Stomach smooth muscle (tissue), 2 donors: ENCODE data around the gene STRA8.

Experiments
- H3K27ac ChIP-seq: one replicate; pipeline ENCODE4 v1.7.0; 2013; ENCODE audit warnings: mild to moderate bottlenecking, low read length, inconsistent platforms
- H3K27me3 ChIP-seq, 2 donors: one replicate each; pipeline ENCODE4 v1.7.0; 2013; ENCODE audit warnings: low read length in 2 of 2; ENCODE audit not compliant: insufficient read depth in 2 of 2, control insufficient read depth in 1 of 2
- H3K36me3 ChIP-seq, 2 donors: one replicate each; pipeline ENCODE4 v1.7.0; 2013; ENCODE audit warnings: low read length in 2 of 2; ENCODE audit not compliant: control insufficient read depth in 2 of 2, insufficient read depth in 2 of 2
- H3K4me1 ChIP-seq: one replicate; pipeline ENCODE4 v1.7.0; 2013; ENCODE audit warnings: low read length; ENCODE audit not compliant: control insufficient read depth, insufficient read depth
- H3K4me3 ChIP-seq, 2 donors: one replicate each; pipeline ENCODE4 v1.7.0; 2013; ENCODE audit warnings: low read length in 2 of 2
- H3K9ac ChIP-seq, 2 donors: one replicate each; pipeline ENCODE4 v1.7.0; 2013; ENCODE audit warnings: low read length in 2 of 2, mild to moderate bottlenecking in 1 of 2
- H3K9me3 ChIP-seq, 2 donors: one replicate each; pipeline ENCODE4 v1.7.0; 2013; ENCODE audit warnings: low read length in 2 of 2; ENCODE audit not compliant: control insufficient read depth in 2 of 2
- donor health status: healthy.
- donor health status: Pancreatic carcinoma.

The STRA8 gene

GRCh38 chr7:135270577-135271254 is 37.1 kb downstream of the STRA8 start:
- Histone ChIP-seq H3K4me1 (no peaks in the 10 kb centered on the region), H3K9ac (no peak overlapping the region), H3K27me3 (no peaks in the 10 kb centered on the region), H3K27ac (no peak overlapping the region), H3K36me3 (no peaks in the 10 kb centered on the region), H3K9me3 (peaks cover 2 to 3% of the 10 kb centered on the region in 2 donors), H3K4me3 (no peak overlapping the region)

DNA sequence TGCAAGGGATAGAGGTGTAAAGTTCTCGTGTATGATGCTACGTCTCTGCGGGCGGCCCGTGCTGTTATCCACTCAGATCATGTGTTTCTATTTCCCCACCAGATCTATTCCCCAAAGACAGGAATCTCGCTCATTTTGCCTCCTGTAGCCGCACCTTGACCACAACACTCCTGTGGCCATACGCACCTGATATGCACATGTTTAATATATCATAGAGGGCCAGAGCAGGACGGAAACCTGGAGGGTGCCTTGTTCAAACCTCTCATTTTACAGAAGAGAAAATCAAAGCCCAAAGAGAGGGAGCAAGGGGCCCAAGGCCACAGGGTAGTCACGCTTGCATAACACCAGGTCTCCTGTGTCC is 37.6 kb downstream of the STRA8 start:
- Histone ChIP-seq H3K36me3 (no peaks in the 10 kb centered on the region), H3K4me3 (no peak overlapping the region), H3K27me3 (no peaks in the 10 kb centered on the region), H3K9ac (no peak overlapping the region), H3K4me1 (no peaks in the 10 kb centered on the region), H3K27ac (no peak overlapping the region), H3K9me3 (peaks cover 0 to 2% of the 10 kb centered on the region in 2 donors)

- no peaks in the 10 kb centered on the region for H3K4me1 ChIP-seq
- H3K36me3 ChIP-seq: no peaks in the 10 kb centered on the region
- H3K9ac ChIP-seq: no peak overlapping the region
- H3K4me3 ChIP-seq: no peak overlapping the region
- peaks cover 0 to under 1% of the 10 kb centered on the region in 2 donors for H3K9me3 ChIP-seq
- no peak overlapping the region for H3K27ac ChIP-seq
- H3K27me3 ChIP-seq: no peaks in the 10 kb centered on the region
Observed at GRCh38 chr7:135272303-135272702, 38.7 kb downstream of the STRA8 start.

- Histone ChIP-seq H3K9ac (no peak overlapping the region), H3K4me1 (no peaks in the 10 kb centered on the region), H3K36me3 (no peaks in the 10 kb centered on the region), H3K9me3 (no peaks in the 10 kb centered on the region), H3K27ac (no peak overlapping the region), H3K4me3 (no peak overlapping the region), H3K27me3 (no peaks in the 10 kb centered on the region)
Observed at GRCh38 chr7:135273581-135273980, 39.9 kb downstream of the STRA8 start.

DNA sequence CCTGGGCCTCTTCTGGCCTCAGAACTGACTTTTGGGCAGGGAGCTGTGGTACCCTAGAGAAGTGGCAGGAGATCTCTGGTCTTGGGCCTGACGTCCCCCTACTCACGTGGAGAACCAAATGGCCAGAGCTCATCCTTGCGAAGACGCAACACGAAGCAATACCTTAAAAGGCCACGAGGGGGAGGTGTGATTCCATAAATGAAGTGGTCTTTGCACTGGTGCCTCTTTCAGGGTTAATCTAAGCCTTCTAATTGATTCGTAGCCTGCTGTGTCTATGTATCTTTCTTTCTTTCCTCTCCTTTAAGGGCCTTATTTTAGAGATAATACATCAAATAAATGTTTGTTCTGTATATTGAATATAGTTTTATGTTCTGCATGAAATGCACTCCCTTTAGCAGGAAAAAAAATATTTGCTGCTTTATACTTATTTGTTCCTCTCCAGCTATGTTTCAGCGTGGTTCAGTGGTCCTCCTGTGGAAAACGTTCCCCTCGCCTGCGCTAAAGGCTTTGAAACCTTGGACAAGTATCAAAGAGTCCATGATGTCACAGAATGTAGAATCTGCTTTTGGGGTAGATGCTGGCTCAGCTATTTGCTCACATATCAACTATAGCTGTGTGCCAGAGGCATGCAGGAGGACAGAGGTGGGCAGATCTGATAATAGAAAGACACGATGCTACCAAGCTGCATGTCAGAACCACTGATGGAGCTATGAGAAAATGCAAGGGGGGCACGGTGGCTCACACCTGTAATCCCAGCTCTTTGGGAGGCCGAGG is 41.0 kb downstream of the STRA8 start:
- Histone ChIP-seq H3K4me3 (no peak overlapping the region), H3K27ac (no peak overlapping the region), H3K9me3 (no peaks in the 10 kb centered on the region), H3K9ac (no peak overlapping the region), H3K4me1 (no peaks in the 10 kb centered on the region), H3K36me3 (no peaks in the 10 kb centered on the region), H3K27me3 (no peaks in the 10 kb centered on the region)

DNA sequence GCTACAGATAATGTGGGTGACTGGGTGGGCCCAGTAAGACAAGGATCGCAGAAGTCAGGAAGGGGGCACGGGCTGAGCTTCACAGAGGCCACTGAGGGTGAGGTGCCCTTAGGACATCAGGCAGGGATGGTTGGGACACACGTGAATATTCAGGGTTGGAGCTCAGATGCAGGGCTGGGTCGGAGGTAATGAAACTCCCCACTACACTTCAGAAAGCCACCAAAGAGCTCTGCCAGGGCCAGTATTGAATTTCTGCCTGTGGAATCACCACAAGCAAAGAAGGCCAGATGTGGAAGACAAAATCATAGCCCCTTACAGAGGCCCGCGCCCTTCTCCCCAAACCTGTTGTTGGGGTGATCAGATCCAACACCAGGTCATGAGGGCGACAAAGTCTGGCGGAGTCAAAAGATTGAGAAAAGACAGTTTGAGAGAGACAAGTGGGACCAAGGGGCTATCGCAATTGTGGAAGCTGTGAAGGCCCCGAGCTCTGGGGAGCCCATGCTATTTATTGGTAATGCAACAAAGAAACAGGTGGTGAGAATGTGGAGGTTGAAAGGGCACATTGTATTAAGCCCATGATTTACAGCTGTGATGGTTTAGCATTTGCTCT is 42.4 kb downstream of the STRA8 start:
- H3K4me3 ChIP-seq: no peak overlapping the region
- H3K4me1 ChIP-seq: no peaks in the 10 kb centered on the region
- no peaks in the 10 kb centered on the region for H3K27me3 ChIP-seq
- H3K36me3 ChIP-seq: no peaks in the 10 kb centered on the region
- H3K27ac ChIP-seq: no peak overlapping the region
- H3K9ac ChIP-seq: no peak overlapping the region
- no peaks in the 10 kb centered on the region for H3K9me3 ChIP-seq

DNA sequence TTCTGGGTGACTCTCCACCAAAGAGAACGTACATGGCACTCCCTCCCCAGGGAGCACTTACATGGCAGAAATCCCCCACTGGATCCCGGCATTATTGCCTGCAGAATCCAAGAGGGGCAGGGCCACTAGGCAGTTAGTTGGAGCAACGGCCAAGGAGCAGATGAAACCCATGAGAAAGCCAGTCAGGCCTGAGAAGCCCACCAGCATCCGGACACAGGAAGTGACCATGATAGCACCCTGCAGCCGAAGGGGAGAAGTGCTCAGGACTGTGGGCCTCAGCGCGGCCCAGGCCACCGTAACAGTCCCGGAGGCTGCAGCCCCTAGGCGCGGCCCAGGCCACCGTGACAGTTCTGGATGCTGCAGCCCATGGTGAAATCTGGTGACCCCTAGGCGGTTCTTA is 43.5 kb downstream of the STRA8 start:
- Histone ChIP-seq H3K9ac (no peak overlapping the region), H3K4me3 (no peak overlapping the region), H3K4me1 (peaks cover 5% of the 10 kb centered on the region), H3K9me3 (no peaks in the 10 kb centered on the region), H3K27ac (no peak overlapping the region), H3K36me3 (no peaks in the 10 kb centered on the region), H3K27me3 (no peaks in the 10 kb centered on the region)

DNA sequence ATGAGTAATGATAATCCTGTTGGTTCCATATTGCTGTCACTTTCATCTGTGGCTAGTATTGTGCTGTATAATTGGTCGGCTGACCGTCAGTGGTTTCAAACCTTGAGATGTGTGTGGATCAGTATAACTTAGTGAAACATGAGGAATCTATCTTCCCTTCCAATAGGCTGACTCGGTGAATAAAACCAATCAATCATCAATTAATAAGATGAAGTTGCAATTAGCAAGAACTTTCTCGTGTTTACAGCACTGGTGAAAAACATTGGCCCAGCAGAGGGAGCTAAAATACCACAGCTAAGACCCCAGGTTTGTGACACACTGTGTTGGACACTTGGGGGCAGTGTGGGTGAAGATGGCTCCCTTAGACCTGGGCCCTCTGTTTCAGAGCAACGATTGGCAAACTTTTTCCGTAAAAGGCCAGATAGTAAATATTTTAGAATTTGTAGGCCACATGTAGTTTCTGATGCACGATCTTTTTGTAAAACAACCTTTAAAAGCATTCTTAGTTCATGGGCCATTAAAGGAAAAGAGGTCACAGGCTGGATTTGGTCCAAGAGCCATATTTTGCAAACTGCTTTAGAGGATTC is 47.8 kb downstream of the STRA8 start:
- Histone ChIP-seq H3K4me1 (peaks cover 5% of the 10 kb centered on the region), H3K9me3 (no peaks in the 10 kb centered on the region), H3K4me3 (peak overlapping the region; percentile 30 to 59), H3K36me3 (no peaks in the 10 kb centered on the region), H3K9ac (peak overlapping the region in 1 of 2 donors; percentile 30), H3K27me3 (no peaks in the 10 kb centered on the region), H3K27ac (no peak overlapping the region)

GRCh38 chr7:135282561-135283254 is 49.1 kb downstream of the STRA8 start:
- Histone ChIP-seq H3K9ac (no peak overlapping the region), H3K9me3 (no peaks in the 10 kb centered on the region), H3K27ac (no peak overlapping the region), H3K36me3 (no peaks in the 10 kb centered on the region), H3K4me1 (peaks cover 5% of the 10 kb centered on the region), H3K27me3 (no peaks in the 10 kb centered on the region), H3K4me3 (no peak overlapping the region)

DNA sequence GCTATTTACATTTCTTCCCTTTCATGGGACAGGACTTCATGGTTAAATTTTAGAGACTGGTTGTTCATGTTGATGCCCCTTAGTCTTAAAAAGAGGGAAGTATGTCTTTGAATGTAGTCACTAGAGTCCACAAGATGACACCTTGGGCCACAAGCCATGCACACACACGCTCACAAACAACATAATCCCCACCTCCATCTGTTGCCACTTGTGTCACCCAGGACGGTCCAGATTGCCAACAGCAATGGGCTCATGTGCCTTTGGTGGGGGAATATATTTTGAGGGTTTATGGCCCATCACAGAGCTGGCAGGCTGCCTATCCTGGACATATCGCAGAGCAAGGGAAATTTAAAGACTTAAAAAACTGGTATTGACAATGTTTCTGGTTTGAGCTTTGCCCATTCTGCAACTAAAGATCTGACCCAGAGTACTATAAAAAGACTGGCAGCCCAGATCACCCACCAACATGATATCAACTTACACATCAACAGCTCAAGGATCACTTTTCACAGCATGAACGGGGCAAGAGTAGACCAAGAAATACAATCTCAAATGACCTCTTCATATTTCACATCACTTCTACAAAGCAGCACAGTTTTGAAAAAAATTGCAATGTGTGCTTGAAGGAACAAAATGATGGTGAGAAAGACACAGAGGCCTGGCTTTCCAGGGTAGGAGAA is 50.5 kb downstream of the STRA8 start:
- Histone ChIP-seq H3K27ac (no peak overlapping the region), H3K9me3 (no peaks in the 10 kb centered on the region), H3K36me3 (no peaks in the 10 kb centered on the region), H3K9ac (no peak overlapping the region), H3K4me3 (no peak overlapping the region), H3K4me1 (peaks cover 5% of the 10 kb centered on the region), H3K27me3 (no peaks in the 10 kb centered on the region)
